ENCODE data around the gene SLC4A5.

SLC4A5 gene

GRCh38 chr2:74343316-74343715 lies at the start of gene SLC4A5:
SLC4A5 (minus strand) TSS chr2:74343416; CDS start chr2:74315023, 28,393 bp downstream.
- DNase-seq (ENCODE audit: low read depth, low spot score), result no peak

GRCh38 chr2:74392449-74392743 lies 49.2 kb upstream of the SLC4A5 start:
- DNase-seq (ENCODE audit: low read depth, low spot score), result no peak

GRCh38 chr2:74391580-74392448 lies 48.6 kb upstream of the SLC4A5 start:
- peak; percentile 94 for DNase-seq (ENCODE audit: low read depth, low spot score)

GRCh38 chr2:74391209-74391579 lies 48.0 kb upstream of the SLC4A5 start:
- peak; percentile 53 for DNase-seq (ENCODE audit: low read depth, low spot score)

GRCh38 chr2:74390606-74391005 lies 47.4 kb upstream of the SLC4A5 start:
- no peak for DNase-seq (ENCODE audit: low read depth, low spot score)

GRCh38 chr2:74387346-74387745 lies 44.1 kb upstream of the SLC4A5 start:
- DNase-seq (ENCODE audit: low read depth, low spot score), result no peak

- no peak for DNase-seq (ENCODE audit: low read depth, low spot score)
Observed at GRCh38 chr2:74385396-74385795, 42.2 kb upstream of the SLC4A5 start.

- DNase-seq (ENCODE audit: low read depth, low spot score), result no peak
Observed at GRCh38 chr2:74384051-74384450, 40.8 kb upstream of the SLC4A5 start.

GRCh38 chr2:74383254-74383653 lies 40.0 kb upstream of the SLC4A5 start:
- no peak for DNase-seq (ENCODE audit: low read depth, low spot score)

- no peak for DNase-seq (ENCODE audit: low read depth, low spot score)
Observed at GRCh38 chr2:74381751-74382150, 38.5 kb upstream of the SLC4A5 start.

GRCh38 chr2:74379851-74380789 lies 36.9 kb upstream of the SLC4A5 start, which contains the start of gene DCTN1:
DCTN1 (minus strand) TSS chr2:74380311; CDS start chr2:74380037, 274 bp downstream.
- peak; percentile 43 for DNase-seq (ENCODE audit: low read depth, low spot score)

GRCh38 chr2:74378007-74378406 lies 34.8 kb upstream of the SLC4A5 start:
- no peak for DNase-seq (ENCODE audit: low read depth, low spot score)

GRCh38 chr2:74375838-74376237 lies 32.6 kb upstream of the SLC4A5 start:
- no peak for DNase-seq (ENCODE audit: low read depth, low spot score)

- peak; percentile 93 for DNase-seq (ENCODE audit: low read depth, low spot score)
Observed at GRCh38 chr2:74374509-74375205, 31.4 kb upstream of the SLC4A5 start.

- no peak for DNase-seq (ENCODE audit: low read depth, low spot score)
Observed at GRCh38 chr2:74373985-74374384, 30.8 kb upstream of the SLC4A5 start.

- DNase-seq (ENCODE audit: low read depth, low spot score), result peak; percentile 39
Observed at GRCh38 chr2:74373221-74373676, 30.0 kb upstream of the SLC4A5 start.

GRCh38 chr2:74372674-74373073 lies 29.5 kb upstream of the SLC4A5 start:
- no peak for DNase-seq (ENCODE audit: low read depth, low spot score)

GRCh38 chr2:74371421-74371820 lies 28.2 kb upstream of the SLC4A5 start:
- DNase-seq (ENCODE audit: low read depth, low spot score), result no peak

- no peak for DNase-seq (ENCODE audit: low read depth, low spot score)
Observed at GRCh38 chr2:74369976-74370375, 26.8 kb upstream of the SLC4A5 start.

- no peak for DNase-seq (ENCODE audit: low read depth, low spot score)
Observed at GRCh38 chr2:74368499-74368898, 25.3 kb upstream of the SLC4A5 start.

GRCh38 chr2:74367789-74368188 lies 24.6 kb upstream of the SLC4A5 start:
- no peak for DNase-seq (ENCODE audit: low read depth, low spot score)

- no peak for DNase-seq (ENCODE audit: low read depth, low spot score)
Observed at GRCh38 chr2:74366036-74366435, 22.8 kb upstream of the SLC4A5 start.

Data from ELF-1 (cell line).